ENCODE measurements around the gene FAM120AOS.
A peak's percentile ranks its signal among the peaks of the same experiment; 100 is the strongest.

DNA sequence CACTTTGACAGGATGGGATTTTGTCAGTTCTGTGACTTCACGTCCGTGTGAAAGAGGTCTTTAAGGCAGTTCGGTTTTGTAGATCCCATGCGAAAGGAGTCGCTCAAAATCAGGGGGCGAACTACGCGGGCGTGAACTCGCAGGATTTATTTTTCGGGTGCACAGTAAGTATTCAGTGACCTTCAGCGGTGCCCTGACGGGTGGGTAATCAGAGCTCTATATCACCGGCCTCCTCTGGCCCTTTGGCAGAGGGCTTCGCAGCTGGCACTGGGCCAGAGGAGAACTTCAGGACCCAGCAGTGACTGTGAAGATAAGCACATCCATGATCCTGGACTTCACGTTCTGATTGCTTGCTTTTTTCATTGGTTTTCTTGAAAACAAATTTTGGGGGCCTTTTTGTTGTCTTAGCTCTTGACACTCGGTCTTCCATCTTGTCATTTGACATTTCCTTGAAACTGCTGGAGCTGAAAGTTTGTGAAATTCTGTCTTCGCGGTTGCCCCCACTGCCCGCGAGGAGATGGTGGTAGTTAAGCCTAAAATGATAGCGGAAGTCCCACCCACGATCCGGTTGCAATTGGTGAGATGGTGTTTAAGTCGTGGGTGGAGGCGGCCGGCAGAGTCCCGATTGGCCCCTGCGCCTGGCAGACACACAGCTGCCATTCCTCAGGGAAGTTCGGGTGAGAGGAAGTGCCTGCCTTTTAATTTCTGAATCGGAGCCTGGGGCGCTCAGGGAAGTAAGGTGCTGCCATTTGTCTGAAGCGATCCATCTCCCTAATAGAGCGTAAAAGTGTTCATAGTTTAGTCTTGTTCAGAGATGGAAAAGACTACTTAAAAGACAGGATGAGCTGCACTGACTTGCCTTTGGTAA is at the start of gene FAM120AOS:
- TF ChIP-seq POLR2A (IDR thresholded peaks at IDR 0.05) = peak; percentile 11 to 31
- TF ChIP-seq, protein P1, sequence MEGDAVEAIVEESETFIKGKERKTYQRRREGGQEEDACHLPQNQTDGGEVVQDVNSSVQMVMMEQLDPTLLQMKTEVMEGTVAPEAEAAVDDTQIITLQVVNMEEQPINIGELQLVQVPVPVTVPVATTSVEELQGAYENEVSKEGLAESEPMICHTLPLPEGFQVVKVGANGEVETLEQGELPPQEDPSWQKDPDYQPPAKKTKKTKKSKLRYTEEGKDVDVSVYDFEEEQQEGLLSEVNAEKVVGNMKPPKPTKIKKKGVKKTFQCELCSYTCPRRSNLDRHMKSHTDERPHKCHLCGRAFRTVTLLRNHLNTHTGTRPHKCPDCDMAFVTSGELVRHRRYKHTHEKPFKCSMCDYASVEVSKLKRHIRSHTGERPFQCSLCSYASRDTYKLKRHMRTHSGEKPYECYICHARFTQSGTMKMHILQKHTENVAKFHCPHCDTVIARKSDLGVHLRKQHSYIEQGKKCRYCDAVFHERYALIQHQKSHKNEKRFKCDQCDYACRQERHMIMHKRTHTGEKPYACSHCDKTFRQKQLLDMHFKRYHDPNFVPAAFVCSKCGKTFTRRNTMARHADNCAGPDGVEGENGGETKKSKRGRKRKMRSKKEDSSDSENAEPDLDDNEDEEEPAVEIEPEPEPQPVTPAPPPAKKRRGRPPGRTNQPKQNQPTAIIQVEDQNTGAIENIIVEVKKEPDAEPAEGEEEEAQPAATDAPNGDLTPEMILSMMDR (IDR thresholded peaks at IDR 0.05) = no peak
